PC-9 (cell line): Measurements from ENCODE around the gene PTPRD.

Experiments
- CTCF ChIP-seq: fragments of 200-600 bp; sonication (generic); conservative IDR thresholded peaks from 2 replicates; pipeline ENCODE4 v1.6.1; 2017; ENCODE audit warnings: mixed run types, antibody characterized with exemption, mild to moderate bottlenecking, moderate library complexity
- EZH2 ChIP-seq: fragments of 200-600 bp; sonication (generic); IDR thresholded peaks from 2 replicates; pipeline ENCODE4 v1.8.0; 2017; ENCODE audit warnings: antibody characterized with exemption, low read depth

GRCh38 chr9:8484597-8485191 is 2128.1 kb downstream of the PTPRD start:
- TF ChIP-seq CTCF (no peak), EZH2 (no peak)
